Gastrocnemius medialis (tissue), 4 donors: Measurements from ENCODE around the gene LRRC3B.

Experiments used
- CTCF ChIP-seq, 5 experiments: fragments of 450-650 bp in 3 of 5; fragments of 200-600 bp in 2 of 5; sonication (generic) in 2 of 5; IDR thresholded peaks in 4 of 5; conservative IDR thresholded peaks in 1 of 5; 1 replicate in 4 of 5; 2 replicates in 1 of 5; pipeline ENCODE4 v1.5.1; 2016 to 2019; ENCODE audit warnings: antibody characterized with exemption in 5 of 5, mild to moderate bottlenecking in 3 of 5, moderate library complexity in 3 of 5
- POLR2A ChIP-seq, 2 donors: fragments of 450-650 bp; IDR thresholded peaks; one replicate each; pipeline ENCODE4 v1.6.1; 2017; ENCODE audit warnings: antibody characterized with exemption in 2 of 2, mild to moderate bottlenecking in 2 of 2, moderate library complexity in 2 of 2

- TF ChIP-seq CTCF (IDR thresholded peaks at IDR 0.05 in 4 of 5, conservative IDR thresholded peaks at IDR 0.05 in 1 of 5) (no peak), POLR2A (IDR thresholded peaks at IDR 0.05) (no peak)
Observed at GRCh38 chr3:26719134-26719533, 96.6 kb downstream of the LRRC3B start.
